Dendritic cell treated with granulocyte-macrophage colony-stimulating factor and Interleukin-4, amounts not matched to agents 40 ng/mL and 50 ng/mL, for 4 days (primary cell): ENCODE data around the gene CLEC10A.
A peak's percentile ranks its signal among the peaks of the same experiment; 100 is the strongest.
"Not testable (repeated sequence)": the region's sequence is repeated elsewhere in the genome, so short reads cannot be mapped to it uniquely, and the experiment has no call there.

Experiments used
- H3K27ac Mint-ChIP-seq: one replicate; pipeline ENCODE4 v1.8.0; 2022; ENCODE audit warnings: mild to moderate bottlenecking, mixed read lengths
- H3K27me3 Mint-ChIP-seq: one replicate; pipeline ENCODE4 v1.8.0; 2022; ENCODE audit warnings: mild to moderate bottlenecking, mixed read lengths
- H3K36me3 Mint-ChIP-seq: one replicate; pipeline ENCODE4 v1.8.0; 2022; ENCODE audit warnings: low read depth, mixed read lengths
- H3K4me1 Mint-ChIP-seq: one replicate; pipeline ENCODE4 v1.8.0; 2022; ENCODE audit warnings: low read depth, mixed read lengths
- H3K4me3 Mint-ChIP-seq: one replicate; pipeline ENCODE4 v1.8.0; 2022; ENCODE audit warnings: mild to moderate bottlenecking, moderate library complexity, mixed read lengths
- H3K9me3 Mint-ChIP-seq: one replicate; pipeline ENCODE4 v1.8.0; 2022; ENCODE audit warnings: mixed read lengths
- intact Hi-C: fragments of 100-400 bp; cut with micrococcal nuclease; formaldehyde crosslinking; loops from one replicate; pipeline ENCODE4 v1.15.0; 2022

The CLEC10A gene

DNA sequence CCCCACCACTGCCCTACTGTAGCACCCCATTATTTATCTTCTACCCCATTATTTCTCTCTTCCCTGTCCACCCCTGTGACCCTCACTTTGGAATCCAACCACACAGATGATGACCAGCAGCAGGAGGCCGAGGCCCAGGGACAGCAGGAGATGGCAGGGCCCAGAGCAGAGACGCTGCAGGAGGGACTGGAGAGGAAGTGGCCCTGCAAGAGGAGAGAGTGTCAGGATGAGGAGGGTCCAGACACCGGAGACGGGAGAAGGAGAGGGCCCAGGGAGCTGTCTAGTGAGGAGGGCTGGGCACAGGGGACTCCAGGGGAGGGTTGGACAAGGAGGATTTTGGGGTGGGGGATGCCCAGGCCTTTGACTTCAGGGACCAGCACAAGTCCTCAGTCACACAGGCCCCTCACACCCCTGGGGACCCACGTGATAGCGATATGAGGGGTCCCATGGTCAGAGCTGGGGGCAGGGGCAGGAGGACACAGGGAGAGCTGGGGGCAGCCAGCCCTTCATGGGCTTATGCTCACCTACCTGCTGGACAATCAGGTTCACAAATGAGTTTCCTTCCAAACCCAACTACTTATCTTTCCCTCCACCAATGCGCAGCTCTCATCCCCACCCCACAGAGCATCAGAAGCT, 2.0 kb downstream of the CLEC10A start:
- H3K36me3 Mint-ChIP-seq, result peaks cover 73% of the 10 kb centered on the region
- no peaks in the 10 kb centered on the region for H3K27me3 Mint-ChIP-seq
- intact Hi-C loops, result no loop called here
- H3K4me1 Mint-ChIP-seq, result peaks cover 69% of the 10 kb centered on the region
- peak overlapping the region; percentile 87 for H3K27ac Mint-ChIP-seq
- H3K4me3 Mint-ChIP-seq, result peak overlapping the region; percentile 84
- H3K9me3 Mint-ChIP-seq, result no peaks in the 10 kb centered on the region

GRCh38 chr17:7074931-7075330, 5.1 kb downstream of the CLEC10A start:
- H3K27ac Mint-ChIP-seq, result peak overlapping the region; percentile 29
- intact Hi-C loops, result no loop called here
- peak overlapping the region; percentile 64 for H3K4me3 Mint-ChIP-seq
- H3K4me1 Mint-ChIP-seq, result peaks cover 67% of the 10 kb centered on the region
- H3K36me3 Mint-ChIP-seq, result peaks cover 87% of the 10 kb centered on the region
- no peaks in the 10 kb centered on the region for H3K27me3 Mint-ChIP-seq
- no peaks in the 10 kb centered on the region for H3K9me3 Mint-ChIP-seq

- no peaks in the 10 kb centered on the region for H3K27me3 Mint-ChIP-seq
- peaks cover 16% of the 10 kb centered on the region for H3K9me3 Mint-ChIP-seq
- peak overlapping the region; percentile 62 for H3K27ac Mint-ChIP-seq
- peaks cover 85% of the 10 kb centered on the region for H3K36me3 Mint-ChIP-seq
- intact Hi-C loops, result no loop called here
- H3K4me3 Mint-ChIP-seq, result no peak overlapping the region
- H3K4me1 Mint-ChIP-seq, result peaks cover 49% of the 10 kb centered on the region
Observed at GRCh38 chr17:7072406-7072805, 7.6 kb downstream of the CLEC10A start.

- H3K27ac Mint-ChIP-seq, result peak overlapping the region; percentile 62
- H3K9me3 Mint-ChIP-seq, result peaks cover 16% of the 10 kb centered on the region
- H3K4me3 Mint-ChIP-seq, result no peak overlapping the region
- H3K4me1 Mint-ChIP-seq, result peaks cover 48% of the 10 kb centered on the region
- intact Hi-C loops, result no loop called here
- no peaks in the 10 kb centered on the region for H3K27me3 Mint-ChIP-seq
- H3K36me3 Mint-ChIP-seq, result peaks cover 85% of the 10 kb centered on the region
Observed at GRCh38 chr17:7070712-7071111, 9.3 kb downstream of the CLEC10A start.

DNA sequence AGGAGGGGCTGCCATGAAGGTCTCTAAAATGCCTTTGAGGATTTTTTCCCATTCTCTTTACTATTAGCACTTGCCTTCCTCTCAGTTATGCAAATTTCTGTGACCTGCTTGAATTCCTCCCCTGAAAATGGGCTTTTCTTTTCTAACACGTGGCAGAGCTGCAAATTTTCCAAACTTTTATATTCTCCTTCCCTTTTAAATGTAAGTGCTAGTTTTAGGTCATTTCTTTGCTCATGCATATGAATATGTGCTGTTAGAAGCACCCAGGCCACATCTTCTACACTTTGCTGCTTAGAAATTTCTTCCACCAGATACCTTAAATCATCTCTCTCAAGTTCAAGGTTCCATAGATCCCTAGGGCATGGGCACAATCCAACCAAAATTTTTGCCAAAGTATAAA, 11.8 kb downstream of the CLEC10A start:
- H3K27me3 Mint-ChIP-seq, result no peaks in the 10 kb centered on the region
- intact Hi-C loops, result no loop called here

GRCh38 chr17:7067198-7067597, 12.9 kb downstream of the CLEC10A start:
- H3K27ac Mint-ChIP-seq, result no peak overlapping the region
- no peaks in the 10 kb centered on the region for H3K27me3 Mint-ChIP-seq
- peaks cover 89% of the 10 kb centered on the region for H3K36me3 Mint-ChIP-seq
- peaks cover 16% of the 10 kb centered on the region for H3K9me3 Mint-ChIP-seq
- peaks cover 55% of the 10 kb centered on the region for H3K4me1 Mint-ChIP-seq
- H3K4me3 Mint-ChIP-seq, result no peak overlapping the region
- intact Hi-C loops, result no loop called here

More for the DNA sequence above, 11.8 kb downstream of the CLEC10A start:
- H3K4me1 Mint-ChIP-seq, result peaks cover 57% of the 10 kb centered on the region
- no peak overlapping the region for H3K27ac Mint-ChIP-seq
- H3K9me3 Mint-ChIP-seq, result peaks cover 16% of the 10 kb centered on the region
- H3K4me3 Mint-ChIP-seq, result no peak overlapping the region
- peaks cover 85% of the 10 kb centered on the region for H3K36me3 Mint-ChIP-seq

- Mint-ChIP-seq H3K4me3 (no peak overlapping the region), H3K36me3 (peaks cover 82% of the 10 kb centered on the region), H3K27ac (peak overlapping the region; percentile 31), H3K9me3 (peaks cover 15% of the 10 kb centered on the region), H3K27me3 (no peaks in the 10 kb centered on the region), H3K4me1 (peaks cover 55% of the 10 kb centered on the region)
- intact Hi-C loops, result no loop called here
Observed at GRCh38 chr17:7064261-7064660, 15.8 kb downstream of the CLEC10A start.

DNA sequence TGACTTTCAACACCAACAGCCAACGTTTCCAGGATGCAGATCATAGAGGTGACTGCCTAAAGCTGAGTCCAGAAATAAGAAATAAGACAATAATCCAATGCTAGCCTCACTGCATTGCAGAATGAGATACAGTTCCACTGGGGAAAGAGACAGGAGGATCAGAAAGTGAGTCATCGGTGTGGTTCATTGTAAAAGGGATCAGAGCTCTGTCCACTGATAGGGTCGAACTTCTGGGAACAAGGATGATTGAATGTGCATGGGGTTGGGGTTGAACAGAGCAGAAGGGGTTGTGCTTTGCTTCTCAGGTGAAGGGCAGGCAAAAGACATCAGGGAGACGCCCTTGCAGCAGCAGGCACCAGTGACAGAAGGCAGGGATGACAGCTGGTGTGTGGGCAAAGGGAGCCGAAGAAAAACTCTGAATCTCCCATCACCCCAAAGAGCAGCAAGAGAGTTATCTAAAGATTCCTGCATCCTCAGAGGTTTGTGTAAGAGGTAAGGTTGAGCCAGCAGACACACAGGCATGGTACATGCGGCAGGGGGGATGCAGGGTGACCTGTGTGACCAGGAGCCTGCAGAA, 16.4 kb downstream of the CLEC10A start:
- H3K27me3 Mint-ChIP-seq, result no peaks in the 10 kb centered on the region
- peaks cover 8% of the 10 kb centered on the region for H3K9me3 Mint-ChIP-seq
- H3K27ac Mint-ChIP-seq, result no peak overlapping the region
- no peak overlapping the region for H3K4me3 Mint-ChIP-seq
- H3K36me3 Mint-ChIP-seq, result peaks cover 76% of the 10 kb centered on the region
- intact Hi-C loops, result no loop called here
- peaks cover 62% of the 10 kb centered on the region for H3K4me1 Mint-ChIP-seq

DNA sequence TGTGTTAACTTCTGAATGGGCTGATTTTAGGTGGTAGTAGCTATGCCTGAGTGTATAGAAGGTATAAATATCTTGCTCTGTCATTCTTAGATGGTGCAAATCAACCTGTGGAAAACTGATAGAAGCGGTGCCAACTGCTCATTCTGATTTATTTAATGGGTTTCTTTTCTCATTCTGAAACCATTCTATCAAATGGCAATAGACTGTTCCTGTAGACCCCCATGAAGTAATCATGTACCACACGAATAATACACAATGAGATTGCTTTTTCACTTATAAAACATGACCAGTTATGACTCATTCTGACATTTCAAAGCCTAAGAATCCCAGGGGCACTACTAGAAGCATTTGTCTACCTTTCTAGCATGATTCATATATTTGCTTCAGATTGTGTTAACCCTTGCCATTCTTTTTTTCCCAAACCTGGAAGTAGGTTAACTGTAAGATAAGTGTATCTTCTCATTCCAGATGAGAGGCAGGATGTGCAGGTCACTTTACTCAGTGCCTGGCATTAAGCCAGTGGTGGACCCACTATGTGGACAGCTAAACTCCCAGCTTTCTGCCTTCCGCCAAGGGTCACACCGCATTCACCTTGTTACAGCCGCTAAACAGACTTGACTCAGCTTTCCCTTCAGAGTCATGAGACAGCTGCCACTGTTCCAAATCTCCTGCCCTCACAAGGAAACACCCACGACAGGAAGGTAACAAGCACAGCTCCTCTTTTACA, 19.7 kb downstream of the CLEC10A start:
- no peak overlapping the region for H3K27ac Mint-ChIP-seq
- intact Hi-C loops, result no loop called here
- H3K4me1 Mint-ChIP-seq, result peaks cover 47% of the 10 kb centered on the region
- H3K4me3 Mint-ChIP-seq, result no peak overlapping the region
- peaks cover 50% of the 10 kb centered on the region for H3K36me3 Mint-ChIP-seq
- H3K27me3 Mint-ChIP-seq, result no peaks in the 10 kb centered on the region
- H3K9me3 Mint-ChIP-seq, result no peaks in the 10 kb centered on the region

DNA sequence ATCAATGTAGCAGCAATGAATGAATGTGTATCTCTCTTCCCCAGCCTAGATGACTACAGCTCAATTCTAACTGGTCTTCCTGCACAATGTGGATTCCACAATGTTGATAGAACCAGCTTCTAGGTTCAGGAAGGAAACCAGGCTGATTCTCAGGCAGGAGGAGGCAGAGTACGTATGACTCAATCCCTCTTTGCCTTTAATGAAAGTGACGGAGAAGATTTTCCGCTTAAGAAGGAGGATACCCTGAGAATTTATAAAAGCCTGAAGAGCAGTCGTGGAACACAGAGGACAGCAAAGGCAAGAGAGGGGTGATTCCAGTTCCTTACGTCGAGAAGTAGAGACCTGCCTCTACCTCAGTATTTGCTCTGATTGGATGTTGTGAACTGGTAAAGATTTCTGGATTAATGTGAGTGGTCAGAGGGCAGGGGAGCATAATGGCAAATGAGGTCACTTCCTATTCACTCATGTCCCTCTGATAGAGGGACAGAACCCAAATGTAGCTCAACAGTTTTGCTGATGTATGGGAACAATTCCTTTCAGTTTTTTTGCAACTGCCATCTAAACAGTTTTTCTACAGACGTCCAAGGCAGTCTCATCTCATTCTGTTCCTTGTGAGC, 21.1 kb downstream of the CLEC10A start:
- no peak overlapping the region for H3K4me3 Mint-ChIP-seq
- peaks cover 37% of the 10 kb centered on the region for H3K36me3 Mint-ChIP-seq
- no peaks in the 10 kb centered on the region for H3K9me3 Mint-ChIP-seq
- no peaks in the 10 kb centered on the region for H3K27me3 Mint-ChIP-seq
- peak overlapping the region; percentile 12 for H3K27ac Mint-ChIP-seq
- H3K4me1 Mint-ChIP-seq, result peaks cover 43% of the 10 kb centered on the region
- intact Hi-C loops, result no loop called here

DNA sequence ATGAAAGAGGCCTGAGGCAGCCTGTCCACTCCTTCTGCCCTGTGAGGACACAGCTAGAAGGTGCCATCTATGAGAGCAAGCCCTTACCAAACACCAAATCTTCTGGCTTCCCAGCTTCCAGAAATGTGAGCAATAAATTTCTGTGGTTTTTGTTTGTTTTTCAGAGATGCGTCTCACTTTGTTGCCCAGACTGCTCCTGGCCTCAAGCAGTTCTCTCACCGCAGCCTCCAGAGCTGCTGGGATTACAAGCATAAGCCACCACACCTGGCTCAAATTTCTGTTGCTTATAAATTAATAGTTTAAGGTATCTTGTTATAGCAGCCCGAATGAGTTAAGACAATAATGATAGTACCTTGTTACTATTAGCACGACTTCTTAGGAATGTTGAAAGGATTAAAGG, 23.7 kb downstream of the CLEC10A start:
- H3K36me3 Mint-ChIP-seq, result peaks cover 11% of the 10 kb centered on the region
- H3K4me3 Mint-ChIP-seq, result no peak overlapping the region
- H3K4me1 Mint-ChIP-seq, result peaks cover 32% of the 10 kb centered on the region
- no peak overlapping the region for H3K27ac Mint-ChIP-seq
- intact Hi-C loops, result no loop called here
- no peaks in the 10 kb centered on the region for H3K9me3 Mint-ChIP-seq
- no peaks in the 10 kb centered on the region for H3K27me3 Mint-ChIP-seq

DNA sequence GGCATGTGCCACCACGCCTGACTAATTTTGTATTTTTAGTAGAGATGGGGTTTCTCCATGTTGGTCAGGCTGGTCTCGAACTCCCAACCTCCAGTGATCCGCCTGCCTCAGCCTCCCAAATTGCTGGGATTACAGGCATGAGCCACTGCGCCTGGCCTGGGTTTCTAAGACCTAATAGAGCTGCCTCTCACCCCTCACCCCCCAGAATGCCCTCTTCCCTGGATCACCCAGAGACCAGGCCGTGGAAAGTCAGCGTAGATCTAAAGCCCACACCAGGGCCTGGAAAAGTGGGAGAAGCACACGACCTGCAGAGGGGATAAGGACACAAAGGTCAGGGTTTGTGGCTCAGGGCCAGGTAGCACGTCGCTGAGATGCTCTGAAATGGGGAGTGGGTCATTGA, 29.5 kb downstream of the CLEC10A start:
- peaks cover 39% of the 10 kb centered on the region for H3K4me1 Mint-ChIP-seq
- H3K4me3 Mint-ChIP-seq, result not testable (repeated sequence)

DNA sequence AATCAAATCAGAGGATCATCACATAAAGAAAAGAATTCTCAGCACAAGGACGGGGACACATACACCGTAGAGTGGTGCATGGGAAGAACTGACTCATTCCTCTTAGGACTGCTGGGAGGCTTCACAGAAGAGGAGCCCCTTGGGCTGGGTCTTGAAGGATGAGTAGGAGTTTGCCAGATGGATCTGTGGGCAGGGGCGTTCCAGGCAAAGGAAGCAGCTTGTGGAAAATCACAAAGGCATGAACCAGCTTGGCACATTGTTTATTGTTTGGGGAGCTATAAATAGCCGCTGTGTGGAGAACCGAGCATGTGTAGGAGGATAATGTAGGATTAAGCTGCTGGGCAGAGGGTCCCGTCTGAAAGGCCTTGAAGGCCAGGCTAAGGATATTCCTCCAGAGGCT, 31.1 kb downstream of the CLEC10A start:
- no peaks in the 10 kb centered on the region for H3K36me3 Mint-ChIP-seq
- H3K4me1 Mint-ChIP-seq, result peaks cover 32% of the 10 kb centered on the region
- intact Hi-C loops, result loop anchor here (2.0 kb wide), 1 partner anchor 300 kb away; no protein-coding TSS in a partner anchor
- H3K9me3 Mint-ChIP-seq, result no peaks in the 10 kb centered on the region
- peaks cover 18% of the 10 kb centered on the region for H3K27me3 Mint-ChIP-seq
- H3K4me3 Mint-ChIP-seq, result no peak overlapping the region
- H3K27ac Mint-ChIP-seq, result no peak overlapping the region

More for the DNA sequence above, 29.5 kb downstream of the CLEC10A start:
- H3K27me3 Mint-ChIP-seq, H3K36me3 Mint-ChIP-seq, H3K9me3 Mint-ChIP-seq, intact Hi-C loops: not testable (repeated sequence)
- peak overlapping the region; percentile 30 for H3K27ac Mint-ChIP-seq

GRCh38 chr17:7047566-7047965, 32.5 kb downstream of the CLEC10A start:
- Mint-ChIP-seq H3K4me3 (no peak overlapping the region), H3K4me1 (peaks cover 34% of the 10 kb centered on the region), H3K27ac (no peak overlapping the region), H3K27me3 (peaks cover 32% of the 10 kb centered on the region), H3K36me3 (no peaks in the 10 kb centered on the region), H3K9me3 (no peaks in the 10 kb centered on the region)
- intact Hi-C loops, result loop anchor here (2.0 kb wide), 1 partner anchor 129 kb away; no protein-coding TSS in a partner anchor
